Fibroblast of peridontal ligament (primary cell): ENCODE results near the gene VDR.
"Not testable (repeated sequence)": the region's sequence is repeated elsewhere in the genome, so short reads cannot be mapped to it uniquely, and the experiment has no call there.

Source experiments
- DNase-seq: peaks from one replicate; pipeline ENCODE4 v3.0.0-alpha.2; 2010; ENCODE audit errors: extremely low read depth

VDR gene

DNA sequence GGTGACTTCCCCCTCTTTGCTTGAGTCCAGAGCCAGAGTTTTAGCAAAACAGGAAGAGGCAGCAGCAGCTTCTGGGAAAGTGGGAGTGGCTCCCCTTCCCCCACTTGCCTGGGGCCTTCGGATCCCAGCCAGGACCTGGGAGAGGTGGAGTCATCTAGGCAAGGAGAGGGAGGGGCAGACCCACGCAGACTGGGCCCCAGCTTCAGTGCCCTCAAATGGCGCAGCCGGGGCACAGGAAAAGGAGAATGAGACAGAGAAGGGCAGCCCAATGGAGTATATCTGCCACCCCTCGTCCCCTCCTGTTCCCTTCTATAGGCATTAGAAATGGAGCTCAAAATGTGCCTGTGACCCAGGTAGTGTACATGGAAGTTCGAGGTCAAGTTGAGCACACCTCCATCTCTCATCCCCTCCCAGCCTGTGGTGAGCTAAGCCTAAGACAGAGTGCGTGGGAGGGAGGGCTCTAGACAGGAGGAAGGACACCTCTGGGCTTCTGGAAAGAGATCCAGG, 75.8 kb downstream of the VDR start:
- DNase-seq, result no peak

GRCh38 chr12:47828008-47828975, 76.5 kb downstream of the VDR start:
- DNase-seq, result no peak

DNA sequence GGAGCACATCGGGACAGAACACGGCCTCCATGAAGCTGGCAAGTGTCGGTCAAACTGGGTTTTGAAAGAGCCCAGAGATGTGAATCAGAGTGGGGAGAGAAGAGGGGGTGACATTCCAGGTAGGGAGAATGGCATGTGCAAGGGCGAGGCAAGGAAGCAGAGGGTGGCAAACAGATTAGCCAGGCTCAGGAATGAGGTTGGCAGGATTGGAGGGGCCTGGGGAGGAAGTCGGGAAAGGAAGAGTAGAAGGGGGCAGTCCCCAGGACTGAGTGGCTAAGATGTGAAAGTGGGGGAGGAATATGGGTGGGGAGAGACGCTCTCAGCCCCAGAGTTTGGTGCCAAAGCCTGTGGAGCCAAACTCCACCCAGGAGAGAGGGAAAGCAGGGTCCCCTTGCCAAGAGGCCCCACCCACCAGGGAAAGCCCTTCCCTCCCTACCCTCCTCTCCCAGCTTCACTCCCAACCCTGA, 79.6 kb downstream of the VDR start:
- DNase-seq, result no peak

DNA sequence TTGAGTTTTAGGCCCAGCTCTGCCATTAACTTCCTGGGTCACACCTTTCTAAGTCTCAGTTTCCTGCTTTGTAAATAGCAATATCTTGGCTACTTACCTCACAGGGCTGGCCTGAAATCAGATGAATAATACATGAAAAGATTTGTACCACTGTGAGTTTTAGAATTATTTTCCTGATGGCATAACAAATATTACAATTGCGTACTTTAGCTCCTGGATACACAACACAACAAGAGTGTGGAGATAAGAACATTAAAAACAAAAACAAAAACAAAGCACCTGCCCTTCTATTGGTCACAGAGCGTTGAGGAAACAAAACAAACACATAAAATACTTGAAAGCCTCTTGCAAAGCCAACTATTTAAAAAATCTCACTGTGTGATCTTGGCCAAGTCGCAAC, 80.2 kb downstream of the VDR start:
- no peak for DNase-seq

GRCh38 chr12:47824198-47824597, 80.6 kb downstream of the VDR start:
- DNase-seq, result no peak

- no peak for DNase-seq
Observed at GRCh38 chr12:47823422-47824086, 81.2 kb downstream of the VDR start.

- no peak for DNase-seq
Observed at GRCh38 chr12:47822863-47823262, 81.9 kb downstream of the VDR start.

GRCh38 chr12:47822401-47822800, 82.4 kb downstream of the VDR start:
- no peak for DNase-seq

GRCh38 chr12:47821346-47821706, 83.5 kb downstream of the VDR start:
- no peak for DNase-seq

GRCh38 chr12:47820631-47821345, 84.0 kb downstream of the VDR start:
- DNase-seq, result peak; percentile 96

- DNase-seq, result peak; percentile 72
Observed at GRCh38 chr12:47819896-47820630, 84.7 kb downstream of the VDR start, which contains the start of gene HDAC7. HDAC7 (minus strand) TSS chr12:47819903; CDS start chr12:47819785, 118 bp downstream.

DNA sequence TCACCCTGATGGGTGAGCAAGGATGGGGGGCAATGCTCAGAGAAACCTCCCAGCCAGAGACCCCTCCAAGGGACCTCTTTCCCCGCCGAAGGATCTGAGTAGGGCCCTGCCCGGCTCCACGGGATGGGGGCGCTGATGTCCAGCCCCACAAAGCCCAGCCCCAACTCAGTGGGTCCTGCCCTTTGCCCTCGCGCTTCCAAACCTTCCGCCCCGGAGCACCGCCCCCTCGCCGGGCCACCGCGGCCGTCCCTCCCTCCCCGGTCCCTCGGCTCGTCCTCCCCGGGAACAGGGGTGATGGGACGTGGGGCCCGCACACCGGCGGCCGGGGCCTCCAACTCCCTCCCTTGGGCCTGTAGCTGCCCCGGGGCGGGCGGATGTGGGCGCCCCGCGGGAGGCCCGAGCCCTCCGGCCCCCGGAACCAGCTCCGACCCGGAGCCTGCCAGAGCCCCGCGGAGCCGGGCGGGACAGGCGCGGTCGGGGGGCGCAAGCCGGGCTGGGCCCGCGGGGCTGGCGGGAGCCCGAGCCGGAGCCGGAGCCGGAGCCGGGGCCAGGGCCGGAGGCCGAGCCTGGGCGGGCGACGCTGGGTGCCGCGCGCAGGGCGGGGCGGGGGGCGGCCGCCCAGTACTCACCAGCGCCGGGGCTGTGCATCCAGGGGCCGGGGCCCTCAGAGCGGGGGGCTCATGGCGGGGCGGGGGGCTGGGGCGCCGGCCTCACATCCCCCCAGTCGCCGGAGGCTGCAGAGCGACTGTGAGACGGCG, 85.5 kb downstream of the VDR start:
- no peak for DNase-seq

- DNase-seq, result no peak
Observed at GRCh38 chr12:47818467-47819137, 86.2 kb downstream of the VDR start.

DNA sequence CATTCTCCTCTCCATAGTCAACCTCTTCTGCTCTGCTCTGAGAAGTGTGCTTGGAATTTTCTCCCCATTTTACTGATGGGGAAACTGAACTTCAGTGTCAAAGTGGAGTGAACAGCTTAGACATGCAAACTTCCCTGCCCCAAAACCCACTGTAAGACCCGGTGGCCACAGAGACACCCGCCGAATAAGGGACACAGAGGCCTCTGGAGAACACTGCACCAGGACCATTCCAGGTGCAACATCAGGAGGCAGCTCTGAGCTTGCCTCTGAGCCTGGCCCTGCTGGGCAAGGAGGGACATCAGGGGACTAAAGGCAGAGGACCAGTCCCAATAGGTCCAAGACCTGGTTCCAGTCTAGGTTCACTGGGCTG, 86.8 kb downstream of the VDR start:
- DNase-seq, result no peak

DNA sequence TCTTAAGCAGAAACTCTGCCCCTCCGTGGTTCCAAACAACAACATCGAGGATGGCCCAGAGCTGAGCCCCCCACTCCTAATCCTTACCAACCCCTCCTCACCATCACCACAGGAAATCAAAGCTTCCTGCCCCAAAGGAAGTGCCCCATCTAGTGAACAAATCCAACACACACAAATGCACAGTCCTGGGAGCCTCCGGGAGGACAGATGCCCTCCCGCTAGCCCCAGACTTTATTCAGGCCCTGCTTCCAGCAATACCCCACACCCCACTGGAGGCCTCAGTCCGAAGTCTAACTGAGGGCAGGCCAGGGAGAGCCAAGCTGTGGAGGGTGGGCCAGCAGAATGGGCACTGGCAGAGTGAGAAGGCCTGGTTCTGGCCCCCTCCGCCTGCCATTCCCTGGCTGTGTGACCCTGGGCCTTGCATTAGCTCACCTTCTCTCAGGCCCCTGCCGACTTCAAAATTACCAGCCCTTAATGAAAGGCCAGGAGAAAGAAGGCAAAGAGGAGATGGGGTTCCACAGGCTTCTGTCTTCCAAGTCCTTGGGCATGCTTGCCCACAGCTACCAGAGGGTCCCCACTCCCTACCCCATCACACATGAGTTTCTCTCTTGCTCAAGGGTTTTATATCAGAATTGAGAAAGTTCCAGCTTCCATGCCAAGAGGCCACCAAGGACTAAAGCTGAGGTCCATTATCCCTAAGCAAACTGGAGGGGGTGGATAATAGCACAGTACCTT, 87.4 kb downstream of the VDR start:
- no peak for DNase-seq

DNA sequence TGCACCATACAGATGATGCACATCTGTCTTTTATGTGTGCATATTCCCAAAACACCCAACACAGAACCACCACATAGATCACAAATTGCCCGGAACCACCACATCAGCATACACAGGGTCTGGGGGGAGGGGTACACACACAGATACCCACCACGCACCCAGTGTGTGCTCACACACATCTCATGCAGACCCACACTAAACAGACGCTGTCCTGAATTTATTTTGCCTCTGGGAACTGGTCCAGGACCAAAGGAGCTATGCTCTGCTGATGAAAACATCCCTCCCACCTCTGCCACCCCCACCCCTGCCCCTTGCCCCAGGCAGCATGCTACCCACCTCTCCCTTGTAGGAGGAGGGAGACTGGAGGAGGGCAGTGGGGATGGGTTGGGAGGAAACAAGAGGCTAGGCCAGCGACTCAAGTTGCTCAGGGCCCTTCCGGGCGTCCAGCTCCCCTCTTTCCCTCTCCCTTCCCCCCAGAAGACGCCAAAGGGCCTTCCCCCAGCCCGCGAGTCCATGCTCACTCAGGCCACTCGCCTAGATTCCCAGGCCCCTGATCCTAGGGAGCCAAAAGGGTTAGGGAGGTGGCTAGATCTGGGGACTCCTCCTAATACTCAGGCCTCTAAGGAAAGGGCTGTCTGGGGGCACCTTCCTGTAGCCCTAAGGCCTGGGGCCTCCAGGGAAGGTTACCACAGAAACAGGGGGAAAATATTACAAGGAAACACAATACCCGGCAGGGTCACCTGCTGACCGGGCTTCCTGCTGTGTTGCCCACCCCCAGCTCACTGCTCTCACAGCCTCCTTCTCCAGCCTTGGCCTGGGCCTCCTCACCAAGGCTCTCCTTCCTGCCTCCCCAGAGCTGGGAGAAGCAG, 88.2 kb downstream of the VDR start:
- no peak for DNase-seq

DNA sequence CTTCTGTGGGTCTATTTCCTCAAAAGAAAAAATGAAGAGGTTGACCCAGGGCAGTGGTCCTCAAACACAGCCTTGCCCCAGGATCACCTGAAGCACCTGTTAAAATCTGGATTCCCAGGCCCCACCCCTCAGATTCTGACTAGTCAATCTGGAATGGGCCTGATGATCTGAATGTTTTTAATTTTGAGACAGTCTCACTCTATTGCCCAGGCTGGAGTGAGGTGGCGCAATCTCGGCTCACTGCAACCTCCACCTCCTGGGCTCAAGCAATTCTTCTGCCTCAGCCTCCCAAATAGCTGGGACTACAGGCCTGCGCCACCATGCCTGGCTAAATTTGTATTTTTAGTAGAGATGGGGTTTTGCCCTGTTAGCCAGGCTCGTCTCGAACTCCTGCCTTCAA, 89.3 kb downstream of the VDR start:
- DNase-seq, result not testable (repeated sequence)

DNA sequence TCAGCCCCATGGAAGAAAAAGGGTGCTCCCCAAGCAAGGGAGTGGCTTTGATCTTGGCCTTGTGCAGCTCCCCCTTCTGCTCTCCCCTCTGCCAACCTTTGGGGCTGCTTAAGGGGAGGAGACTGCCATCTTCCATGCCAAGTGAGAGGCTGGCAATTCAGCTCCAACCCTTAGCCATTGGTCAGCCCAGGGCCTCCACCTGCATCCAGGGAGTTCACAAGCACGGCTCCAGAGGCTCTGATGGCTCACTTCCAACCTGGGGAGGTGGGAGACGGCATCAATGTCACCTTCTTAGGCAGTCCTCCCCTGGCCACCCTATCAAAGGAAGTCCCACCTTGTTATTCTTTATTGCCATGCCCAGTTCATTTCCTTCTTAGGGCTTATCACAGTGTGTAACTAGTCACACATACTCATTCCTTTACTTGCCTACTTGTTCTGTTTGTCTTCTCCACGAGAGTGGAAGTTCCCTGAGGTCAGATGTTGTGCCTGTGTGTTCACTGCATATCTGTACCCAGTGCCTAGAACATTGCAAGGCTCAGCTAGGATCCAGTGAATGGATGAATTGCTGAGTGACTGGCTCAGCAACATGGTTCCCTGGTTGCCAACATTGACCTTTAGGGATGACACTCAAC, 90.1 kb downstream of the VDR start:
- no peak for DNase-seq
